Stimulated activated naive CD8-positive, alpha-beta T cell treated with anti-CD3 and anti-CD28 coated beads, Interleukin-15, Interleukin-2, amounts not matched to agents 100 ng/mL and 50 ng/mL, for 24 hours (primary cell): ENCODE results near the gene AKR1C2.
"Not testable (repeated sequence)": the region's sequence is repeated elsewhere in the genome, so short reads cannot be mapped to it uniquely, and the experiment has no call there.

ENCODE experiments used
- H3K27ac Mint-ChIP-seq: one replicate; pipeline ENCODE4 v1.8.0; 2021; ENCODE audit warnings: mild to moderate bottlenecking, mixed read lengths
- H3K27me3 Mint-ChIP-seq: one replicate; pipeline ENCODE4 v1.8.0; 2021; ENCODE audit warnings: mixed read lengths
- H3K36me3 Mint-ChIP-seq: one replicate; pipeline ENCODE4 v1.8.0; 2021; ENCODE audit warnings: low read depth, mixed read lengths
- H3K4me1 Mint-ChIP-seq: one replicate; pipeline ENCODE4 v1.8.0; 2021; ENCODE audit warnings: low read depth, mixed read lengths
- H3K4me3 Mint-ChIP-seq: one replicate; pipeline ENCODE4 v1.8.0; 2021; ENCODE audit warnings: mild to moderate bottlenecking, mixed read lengths
- H3K9me3 Mint-ChIP-seq: one replicate; pipeline ENCODE4 v1.8.0; 2021; ENCODE audit warnings: mixed read lengths

AKR1C2 gene

DNA sequence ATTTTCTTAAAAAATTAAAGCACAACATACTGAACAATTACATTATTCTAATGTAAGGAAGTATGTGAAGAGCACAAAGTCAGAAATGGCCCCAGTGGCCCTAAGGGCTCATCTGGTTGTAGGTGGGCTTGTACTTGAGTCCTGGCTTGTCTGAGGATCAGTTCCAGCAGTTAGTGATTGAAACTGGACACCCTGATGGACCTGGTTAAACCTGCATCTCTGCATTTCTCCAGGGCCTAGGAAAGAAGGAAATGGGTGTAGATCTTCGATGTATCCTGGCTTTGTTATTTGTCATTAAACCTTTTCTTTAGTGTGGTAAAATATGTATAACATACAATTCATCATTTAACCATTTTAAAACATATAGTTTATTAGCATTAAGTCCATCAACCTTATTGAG is 9.7 kb upstream of the AKR1C2 start:
- no peak overlapping the region for H3K4me3 Mint-ChIP-seq
- no peaks in the 10 kb centered on the region for H3K4me1 Mint-ChIP-seq
- no peaks in the 10 kb centered on the region for H3K9me3 Mint-ChIP-seq

DNA sequence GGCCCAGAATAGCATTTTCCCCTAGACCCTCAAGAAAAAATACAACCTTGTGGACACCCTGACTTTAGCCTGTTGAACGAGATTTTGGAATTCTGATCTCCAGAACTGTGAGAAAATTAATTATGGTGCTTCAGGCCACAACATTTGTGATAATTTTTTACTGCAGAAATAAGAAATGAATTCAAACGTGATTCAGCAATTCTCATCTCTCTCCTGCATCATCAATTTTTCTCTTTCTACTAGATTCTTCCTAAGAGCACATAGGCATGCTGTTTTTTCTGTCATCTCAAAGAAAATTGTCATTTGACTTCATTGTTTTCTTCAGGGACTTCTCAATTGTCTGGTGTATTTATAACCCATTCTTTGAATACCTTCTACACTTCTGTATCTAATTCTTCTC is 8.9 kb upstream of the AKR1C2 start:
- Mint-ChIP-seq H3K4me3 (no peak overlapping the region), H3K27ac (no peak overlapping the region), H3K36me3 (no peaks in the 10 kb centered on the region), H3K27me3 (peaks cover 4% of the 10 kb centered on the region), H3K4me1 (no peaks in the 10 kb centered on the region), H3K9me3 (no peaks in the 10 kb centered on the region)

More for the DNA sequence above, 9.7 kb upstream of the AKR1C2 start:
- Mint-ChIP-seq H3K27ac (no peak overlapping the region), H3K36me3 (no peaks in the 10 kb centered on the region), H3K27me3 (peaks cover 4% of the 10 kb centered on the region)

DNA sequence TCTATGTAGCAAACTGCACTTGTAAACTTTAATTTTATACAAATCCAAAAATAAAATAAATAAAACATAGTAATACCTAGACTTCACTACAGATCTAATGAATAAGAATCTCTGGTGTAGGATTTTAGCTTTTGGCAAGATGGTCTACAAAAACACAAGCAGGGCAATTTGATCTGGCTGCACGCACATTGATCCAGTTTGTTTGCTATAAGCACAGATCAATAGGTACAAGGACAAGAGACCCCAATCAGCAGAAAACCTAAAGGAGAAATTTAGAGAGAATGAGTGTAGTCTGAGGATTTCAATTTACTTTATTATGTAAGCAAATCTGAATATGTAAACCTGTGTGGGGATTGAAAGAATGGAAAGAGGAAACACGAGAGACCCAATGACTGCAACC is 7.7 kb upstream of the AKR1C2 start:
- H3K4me1 Mint-ChIP-seq, H3K9me3 Mint-ChIP-seq, H3K27me3 Mint-ChIP-seq, H3K27ac Mint-ChIP-seq, H3K4me3 Mint-ChIP-seq, H3K36me3 Mint-ChIP-seq: not testable (repeated sequence)

DNA sequence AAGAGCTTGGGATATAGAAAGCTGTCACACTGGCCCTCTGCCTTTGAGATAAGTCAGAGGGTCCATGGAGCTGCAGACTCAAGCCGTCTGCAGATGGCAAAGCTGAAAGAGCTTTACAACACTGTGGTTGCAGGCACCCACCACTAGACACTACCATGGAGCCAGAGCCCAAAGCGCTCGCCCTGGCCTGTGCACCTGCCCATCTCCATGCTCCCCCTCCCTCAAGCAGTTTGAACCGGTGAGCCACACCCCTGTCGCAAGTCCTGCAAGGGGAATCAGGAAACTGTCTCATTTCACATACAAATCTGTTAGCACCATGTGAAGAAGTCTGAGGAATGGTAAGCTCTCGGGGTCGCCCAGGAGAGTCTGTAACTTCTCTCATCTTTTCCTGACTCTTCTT is 6.4 kb upstream of the AKR1C2 start:
- H3K36me3 Mint-ChIP-seq, H3K9me3 Mint-ChIP-seq, H3K4me3 Mint-ChIP-seq, H3K4me1 Mint-ChIP-seq, H3K27ac Mint-ChIP-seq, H3K27me3 Mint-ChIP-seq: not testable (repeated sequence)

DNA sequence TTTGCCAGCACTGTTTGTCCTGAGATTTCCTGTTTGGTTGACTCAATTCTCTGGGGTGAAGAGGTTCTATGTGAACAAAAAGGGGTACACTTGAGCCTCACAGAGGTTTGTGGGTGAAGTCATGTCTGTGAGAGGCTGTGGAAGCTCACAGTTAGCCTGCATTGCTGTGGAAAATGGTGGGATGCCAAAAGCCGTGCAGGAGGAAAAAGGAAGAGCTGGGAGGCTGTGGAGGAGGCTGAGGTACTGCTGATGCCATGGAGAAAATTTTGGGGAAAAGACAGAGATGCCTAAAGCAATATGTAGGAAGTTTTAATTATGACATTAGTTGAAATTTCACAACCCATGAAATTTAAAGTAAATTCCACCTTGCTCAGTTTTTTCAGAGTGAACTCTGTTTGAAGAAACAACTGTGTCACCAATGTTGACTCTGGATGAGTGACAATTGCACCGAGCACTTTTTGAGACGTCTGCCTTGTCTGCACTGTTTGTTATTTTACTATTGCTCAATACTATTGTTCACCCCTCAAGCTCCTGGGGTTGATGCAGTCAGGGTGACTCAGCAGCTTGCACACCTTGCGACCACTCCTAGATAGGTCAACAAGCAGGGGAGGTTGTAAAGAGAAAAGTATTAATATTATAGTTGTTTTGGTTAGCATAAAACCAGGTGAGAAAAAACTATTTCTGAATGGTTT is 5.3 kb upstream of the AKR1C2 start:
- H3K36me3 Mint-ChIP-seq, H3K4me3 Mint-ChIP-seq, H3K9me3 Mint-ChIP-seq, H3K27me3 Mint-ChIP-seq, H3K27ac Mint-ChIP-seq, H3K4me1 Mint-ChIP-seq: not testable (repeated sequence)

DNA sequence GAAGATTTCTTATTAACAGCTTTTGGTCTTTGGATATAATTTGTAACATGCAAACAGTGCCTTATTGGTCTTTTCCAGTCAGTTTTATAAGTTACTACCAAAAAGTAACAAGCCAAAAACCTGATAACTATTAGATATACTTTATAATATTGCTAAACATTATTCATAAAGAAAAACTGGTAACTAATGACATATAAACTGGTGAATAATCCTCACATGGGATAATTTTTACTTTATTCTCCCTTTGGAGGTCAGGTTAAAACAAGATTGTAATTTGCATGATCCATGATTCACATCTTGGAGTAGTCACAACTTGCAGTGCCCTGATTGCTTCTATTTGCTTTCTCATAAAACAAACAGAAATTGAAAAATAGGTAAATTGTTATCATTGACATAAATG is 844 bp upstream of the AKR1C2 start:
- not testable (repeated sequence) for H3K9me3 Mint-ChIP-seq, H3K27ac Mint-ChIP-seq, H3K4me1 Mint-ChIP-seq, H3K4me3 Mint-ChIP-seq, H3K36me3 Mint-ChIP-seq, H3K27me3 Mint-ChIP-seq

DNA sequence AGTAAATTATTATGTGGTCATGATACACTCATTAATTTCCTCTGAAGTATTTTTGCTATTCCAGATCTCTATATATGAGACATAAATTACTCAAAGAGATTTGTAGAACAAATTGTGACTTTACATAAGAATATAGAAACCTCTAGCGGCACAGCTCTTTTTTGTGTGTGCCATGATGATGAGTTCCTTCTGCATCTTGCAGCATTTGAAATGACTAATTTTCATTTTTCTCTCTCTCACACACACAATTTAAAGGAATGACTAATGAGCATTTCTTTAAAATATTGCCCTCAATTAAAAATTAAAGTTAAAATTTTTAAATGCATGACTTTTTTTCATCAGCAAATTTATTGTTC is 351 bp upstream of the AKR1C2 start:
- not testable (repeated sequence) for H3K4me1 Mint-ChIP-seq, H3K9me3 Mint-ChIP-seq, H3K4me3 Mint-ChIP-seq, H3K36me3 Mint-ChIP-seq, H3K27me3 Mint-ChIP-seq, H3K27ac Mint-ChIP-seq

DNA sequence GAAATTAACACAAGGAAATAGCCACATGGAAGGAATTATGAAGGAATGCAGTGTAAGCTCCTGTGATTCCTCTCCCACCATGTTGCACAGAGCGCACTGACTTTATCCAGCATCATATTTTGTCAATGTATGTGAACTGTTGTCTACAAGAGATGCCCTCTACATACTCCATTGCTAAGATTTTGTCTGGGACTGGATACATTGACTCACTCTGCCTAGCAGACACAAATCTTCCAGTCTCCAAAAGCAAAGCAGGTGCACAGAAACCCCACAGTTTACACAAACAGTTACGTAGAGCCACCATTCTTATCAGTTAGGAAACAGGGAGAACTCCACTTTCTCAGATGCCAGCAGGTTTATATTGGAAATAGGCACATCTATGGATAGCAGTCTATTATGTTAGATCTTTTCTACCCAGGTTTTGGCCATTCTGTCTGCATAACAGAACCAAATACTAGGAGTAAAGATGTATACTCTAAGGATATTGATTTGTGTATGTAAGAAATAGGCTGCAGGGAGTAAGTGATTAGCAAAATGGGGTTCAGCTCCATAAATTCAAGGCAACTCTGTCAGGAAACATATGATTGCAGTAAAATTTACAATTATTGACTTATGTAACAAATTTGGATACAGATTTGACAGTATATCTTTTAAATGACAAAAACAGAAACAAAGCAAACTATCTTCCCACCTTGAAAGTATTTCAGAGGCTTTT is 1.5 kb downstream of the AKR1C2 start:
- Mint-ChIP-seq H3K4me1 (no peaks in the 10 kb centered on the region), H3K4me3 (no peak overlapping the region)

DNA sequence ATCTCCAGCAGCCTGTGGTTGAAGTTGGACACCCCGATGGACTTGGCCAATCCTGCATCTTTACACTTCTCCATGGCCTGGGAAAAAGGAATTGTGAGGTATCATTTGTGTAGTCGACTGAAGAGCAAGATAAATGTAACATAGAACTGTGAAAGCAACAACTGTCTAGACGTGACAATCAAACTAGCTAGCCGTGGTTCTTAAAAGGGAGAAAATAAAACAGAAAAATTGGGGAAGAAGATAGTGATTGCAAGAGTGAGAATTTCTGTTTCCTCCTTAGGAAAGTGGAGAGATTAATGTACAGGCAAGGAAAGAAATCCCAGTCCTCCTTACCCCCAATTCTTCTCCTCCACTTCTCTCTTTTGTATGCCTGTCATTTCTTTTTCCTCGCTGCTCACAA is 5.0 kb downstream of the AKR1C2 start:
- no peaks in the 10 kb centered on the region for H3K27me3 Mint-ChIP-seq
- no peaks in the 10 kb centered on the region for H3K9me3 Mint-ChIP-seq
- no peaks in the 10 kb centered on the region for H3K4me1 Mint-ChIP-seq
- no peak overlapping the region for H3K4me3 Mint-ChIP-seq
- no peaks in the 10 kb centered on the region for H3K36me3 Mint-ChIP-seq
- H3K27ac Mint-ChIP-seq, result no peak overlapping the region

More for the DNA sequence above, 1.5 kb downstream of the AKR1C2 start:
- H3K9me3 Mint-ChIP-seq, result no peaks in the 10 kb centered on the region
- H3K27ac Mint-ChIP-seq, result no peak overlapping the region
- no peaks in the 10 kb centered on the region for H3K36me3 Mint-ChIP-seq
- H3K27me3 Mint-ChIP-seq, result no peaks in the 10 kb centered on the region

DNA sequence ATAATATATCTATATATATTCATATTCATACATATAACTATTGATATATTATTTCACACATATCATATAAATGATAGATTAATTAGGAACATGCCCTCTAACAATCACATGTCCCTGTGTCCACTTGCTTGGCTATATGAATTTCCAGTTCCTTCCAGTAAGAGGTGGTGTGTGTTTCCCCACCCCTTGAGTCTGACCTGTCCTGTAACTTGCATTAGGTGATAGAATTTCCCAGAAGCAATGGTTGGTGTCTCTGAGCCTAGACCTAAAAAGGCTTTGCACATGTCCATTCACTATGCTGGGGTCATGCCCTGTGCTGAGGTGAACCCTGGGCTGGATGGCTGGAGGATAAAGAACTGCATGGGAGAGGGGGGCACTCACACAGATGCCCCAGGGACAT is 9.4 kb downstream of the AKR1C2 start:
- not testable (repeated sequence) for H3K4me1 Mint-ChIP-seq, H3K36me3 Mint-ChIP-seq

DNA sequence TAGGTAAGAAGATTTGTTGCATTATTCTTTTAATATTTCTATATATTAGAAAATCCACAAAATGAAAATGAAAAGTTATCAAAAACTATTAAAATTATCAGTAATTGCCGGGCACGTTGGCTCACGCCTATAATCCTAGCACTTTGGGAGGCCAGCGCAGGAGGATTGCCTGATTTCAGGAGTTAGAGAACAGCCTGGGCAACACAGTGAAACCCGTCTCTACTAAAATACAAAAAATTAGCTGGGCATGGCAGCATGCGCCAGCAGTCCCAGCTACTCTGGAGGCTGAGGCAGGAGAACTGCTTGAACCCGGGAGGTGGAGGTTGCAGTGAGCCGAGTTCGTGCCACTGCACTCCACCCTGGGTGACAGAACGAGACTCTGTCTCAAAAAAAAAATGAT is 11.1 kb downstream of the AKR1C2 start:
- H3K27ac Mint-ChIP-seq, H3K4me3 Mint-ChIP-seq, H3K27me3 Mint-ChIP-seq, H3K36me3 Mint-ChIP-seq, H3K4me1 Mint-ChIP-seq, H3K9me3 Mint-ChIP-seq: not testable (repeated sequence)

More for the DNA sequence above, 9.4 kb downstream of the AKR1C2 start:
- not testable (repeated sequence) for H3K4me3 Mint-ChIP-seq, H3K27ac Mint-ChIP-seq, H3K9me3 Mint-ChIP-seq, H3K27me3 Mint-ChIP-seq

DNA sequence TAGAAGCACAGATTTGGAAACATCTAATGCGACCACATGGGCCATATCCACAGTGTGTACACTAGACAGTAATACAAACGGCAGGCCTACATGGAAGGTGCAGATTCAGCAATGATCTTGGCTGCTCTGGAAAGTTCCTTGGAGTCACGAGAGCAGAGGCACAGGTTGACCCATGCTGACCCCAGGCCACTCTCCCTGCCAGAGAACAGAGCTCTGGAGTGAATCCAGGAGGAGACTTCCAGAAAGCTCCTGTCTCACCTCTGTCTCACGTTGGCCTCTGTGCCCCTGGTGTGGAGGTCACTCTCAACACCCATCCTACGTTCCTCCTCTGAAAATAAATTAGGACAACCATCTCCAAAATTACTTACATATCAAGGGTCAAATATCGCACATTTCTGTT is 12.2 kb downstream of the AKR1C2 start:
- not testable (repeated sequence) for H3K27ac Mint-ChIP-seq, H3K27me3 Mint-ChIP-seq, H3K9me3 Mint-ChIP-seq, H3K36me3 Mint-ChIP-seq, H3K4me3 Mint-ChIP-seq, H3K4me1 Mint-ChIP-seq

DNA sequence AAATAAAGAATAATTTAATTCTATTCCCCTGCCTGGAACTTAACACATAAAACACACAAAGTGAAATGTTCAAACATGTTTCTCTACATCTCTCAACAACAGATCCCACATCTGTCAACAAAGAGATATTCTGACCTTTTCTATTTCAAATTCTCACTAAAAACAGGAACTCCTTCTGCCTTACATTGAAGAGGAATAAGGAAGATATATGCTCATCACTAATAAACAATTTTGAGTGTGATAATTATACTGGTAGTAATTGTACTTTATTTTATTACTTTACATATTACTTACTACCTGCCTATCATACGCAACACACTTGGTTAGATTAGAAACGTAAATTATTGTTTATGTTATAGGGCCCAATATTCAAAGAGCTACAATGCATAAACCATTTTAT is 13.4 kb downstream of the AKR1C2 start:
- no peaks in the 10 kb centered on the region for H3K36me3 Mint-ChIP-seq
- no peaks in the 10 kb centered on the region for H3K4me1 Mint-ChIP-seq
- no peak overlapping the region for H3K4me3 Mint-ChIP-seq
- H3K27ac Mint-ChIP-seq, result no peak overlapping the region
- H3K9me3 Mint-ChIP-seq, result no peaks in the 10 kb centered on the region
- H3K27me3 Mint-ChIP-seq, result no peaks in the 10 kb centered on the region

DNA sequence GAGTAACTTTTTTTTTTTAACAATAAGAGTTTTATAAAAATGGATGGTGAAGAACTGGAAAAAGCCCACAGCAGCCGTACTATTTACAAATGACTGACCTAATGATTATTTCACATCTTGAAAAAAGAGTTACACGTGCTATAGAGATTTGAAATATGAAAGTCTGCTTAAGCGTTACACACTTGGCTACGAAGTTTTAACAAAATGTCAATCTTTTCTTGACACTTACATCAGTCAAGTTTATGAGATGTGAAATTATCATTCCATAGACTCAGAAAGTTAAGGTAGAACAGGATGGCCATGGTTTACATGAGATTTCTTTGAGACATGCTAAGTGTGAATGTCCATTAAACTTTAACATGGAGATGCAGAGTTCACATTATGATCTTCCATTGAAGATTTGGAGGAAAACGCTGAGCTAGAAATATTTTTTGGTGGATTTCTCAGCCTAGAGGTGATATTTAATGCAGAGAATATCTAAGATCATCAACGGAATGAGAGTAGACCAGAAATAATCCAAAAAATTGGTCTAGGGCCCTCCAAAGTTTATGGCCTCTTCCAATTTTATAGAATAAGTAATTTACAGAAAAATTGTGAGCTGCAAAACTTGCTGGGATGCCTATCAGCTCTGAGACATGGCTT is 15.5 kb downstream of the AKR1C2 start:
- not testable (repeated sequence) for H3K4me1 Mint-ChIP-seq, H3K9me3 Mint-ChIP-seq, H3K36me3 Mint-ChIP-seq, H3K27me3 Mint-ChIP-seq, H3K4me3 Mint-ChIP-seq, H3K27ac Mint-ChIP-seq

DNA sequence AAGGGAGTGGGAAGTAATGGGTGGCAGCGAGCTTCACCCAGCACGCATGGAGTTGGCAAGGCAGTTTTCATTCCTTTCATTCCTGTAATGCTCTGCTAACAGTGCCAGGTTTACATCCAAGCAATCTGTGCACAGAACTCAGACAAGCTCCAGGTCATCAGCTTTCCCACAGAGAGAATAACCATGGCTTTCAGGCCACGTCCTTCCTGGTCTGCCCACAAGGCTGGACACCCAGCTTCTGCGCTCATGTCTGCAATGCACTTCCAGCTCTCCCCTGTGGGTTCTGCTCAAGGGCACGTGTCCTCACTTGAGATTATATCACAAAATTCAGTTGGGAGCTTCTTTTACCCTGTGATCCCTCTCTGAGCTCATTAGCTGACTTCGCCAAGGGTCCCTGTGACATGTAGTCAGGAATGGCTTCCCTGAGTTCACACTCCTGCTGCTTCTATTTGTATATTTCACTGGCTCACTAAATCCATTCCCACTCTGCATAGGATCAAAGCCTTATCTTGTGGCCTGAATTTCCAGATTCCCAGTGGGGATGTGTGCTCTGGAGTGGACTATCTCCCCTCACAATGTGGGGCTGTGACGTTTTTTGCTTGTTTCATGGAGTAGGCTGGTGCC is 18.6 kb downstream of the AKR1C2 start:
- H3K9me3 Mint-ChIP-seq, result no peaks in the 10 kb centered on the region
- H3K4me3 Mint-ChIP-seq, result no peak overlapping the region
- no peaks in the 10 kb centered on the region for H3K36me3 Mint-ChIP-seq
- peaks cover 7% of the 10 kb centered on the region for H3K27me3 Mint-ChIP-seq
- no peaks in the 10 kb centered on the region for H3K4me1 Mint-ChIP-seq
- no peak overlapping the region for H3K27ac Mint-ChIP-seq
